Muscle layer of duodenum (tissue), 2 donors: Measurements from ENCODE around the gene PDZD4.
A peak's percentile ranks its signal among the peaks of the same experiment; 100 is the strongest.

Experiments
- H3K27ac ChIP-seq: one replicate; pipeline ENCODE4 v1.7.0; 2013; ENCODE audit warnings: mild to moderate bottlenecking, low read length
- H3K27me3 ChIP-seq: one replicate; pipeline ENCODE4 v1.7.0; 2013; ENCODE audit warnings: low read depth, mild to moderate bottlenecking, control low read depth, low read length
- H3K36me3 ChIP-seq, 2 donors: one replicate each; pipeline ENCODE4 v1.7.0; 2013; ENCODE audit warnings: low read length in 2 of 2, control low read depth in 1 of 2, mild to moderate bottlenecking in 1 of 2; ENCODE audit not compliant: insufficient read depth in 2 of 2, control insufficient read depth in 1 of 2
- H3K4me1 ChIP-seq, 2 donors: one replicate each; pipeline ENCODE4 v1.7.0; 2013; ENCODE audit warnings: low read length in 2 of 2, mild to moderate bottlenecking in 2 of 2, control low read depth in 1 of 2, moderate library complexity in 1 of 2; ENCODE audit not compliant: insufficient read depth in 2 of 2, control insufficient read depth in 1 of 2
- H3K4me3 ChIP-seq, 2 donors: one replicate each; pipeline ENCODE4 v1.7.0; 2013; ENCODE audit warnings: low read length in 2 of 2, low read depth in 1 of 2, mild to moderate bottlenecking in 1 of 2
- H3K9me3 ChIP-seq, 2 donors: one replicate each; pipeline ENCODE4 v1.7.0; 2013; ENCODE audit warnings: low read length in 2 of 2, control low read depth in 1 of 2, mild to moderate bottlenecking in 1 of 2; ENCODE audit not compliant: control insufficient read depth in 1 of 2
- donor health status: healthy.

The PDZD4 gene, protein sequence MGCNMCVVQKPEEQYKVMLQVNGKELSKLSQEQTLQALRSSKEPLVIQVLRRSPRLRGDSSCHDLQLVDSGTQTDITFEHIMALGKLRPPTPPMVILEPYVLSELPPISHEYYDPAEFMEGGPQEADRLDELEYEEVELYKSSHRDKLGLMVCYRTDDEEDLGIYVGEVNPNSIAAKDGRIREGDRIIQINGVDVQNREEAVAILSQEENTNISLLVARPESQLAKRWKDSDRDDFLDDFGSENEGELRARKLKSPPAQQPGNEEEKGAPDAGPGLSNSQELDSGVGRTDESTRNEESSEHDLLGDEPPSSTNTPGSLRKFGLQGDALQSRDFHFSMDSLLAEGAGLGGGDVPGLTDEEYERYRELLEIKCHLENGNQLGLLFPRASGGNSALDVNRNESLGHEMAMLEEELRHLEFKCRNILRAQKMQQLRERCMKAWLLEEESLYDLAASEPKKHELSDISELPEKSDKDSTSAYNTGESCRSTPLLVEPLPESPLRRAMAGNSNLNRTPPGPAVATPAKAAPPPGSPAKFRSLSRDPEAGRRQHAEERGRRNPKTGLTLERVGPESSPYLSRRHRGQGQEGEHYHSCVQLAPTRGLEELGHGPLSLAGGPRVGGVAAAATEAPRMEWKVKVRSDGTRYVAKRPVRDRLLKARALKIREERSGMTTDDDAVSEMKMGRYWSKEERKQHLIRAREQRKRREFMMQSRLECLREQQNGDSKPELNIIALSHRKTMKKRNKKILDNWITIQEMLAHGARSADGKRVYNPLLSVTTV

DNA sequence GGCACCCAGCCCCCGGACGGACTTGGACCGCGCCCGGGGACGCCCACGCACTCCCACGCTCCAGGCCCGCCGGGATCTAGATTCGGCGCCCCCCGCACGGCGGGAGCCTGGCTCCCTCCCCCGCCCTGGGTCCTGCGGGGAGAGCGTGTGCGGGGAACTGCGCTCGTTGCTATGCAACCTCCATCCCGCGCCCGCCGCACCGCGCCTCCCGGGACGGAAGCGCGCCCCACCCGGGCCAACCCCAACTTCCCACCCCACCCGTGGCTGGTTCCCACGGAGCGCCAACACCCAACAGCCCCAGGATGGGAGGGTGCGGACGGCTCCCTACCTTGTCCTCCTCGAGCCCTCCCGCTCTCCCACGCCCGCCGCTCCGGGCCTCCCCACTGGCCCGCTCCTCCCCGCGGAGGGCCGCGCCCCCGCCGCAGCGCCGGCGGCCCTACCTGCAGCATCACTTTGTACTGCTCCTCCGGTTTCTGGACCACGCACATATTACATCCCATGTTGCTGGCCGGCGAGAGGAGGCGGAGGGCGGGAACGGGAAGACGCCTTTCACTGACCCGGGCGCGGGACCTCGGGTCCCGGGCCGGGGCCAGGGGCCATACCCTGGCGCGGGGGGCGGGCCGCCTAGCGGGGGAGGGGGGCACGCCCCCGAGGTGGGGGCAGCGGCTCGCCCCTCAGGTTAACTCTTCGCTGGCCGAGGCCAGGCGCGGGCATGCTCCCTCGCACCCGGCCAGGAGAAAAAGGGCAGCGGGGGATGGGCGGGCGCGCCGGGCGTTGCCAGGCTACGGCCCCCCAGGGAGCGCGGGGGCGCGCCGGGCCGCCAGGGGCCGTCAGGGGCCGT lies at the start of gene PDZD4:
PDZD4 (minus strand) TSS at position 746 of the 841 bp plus-strand sequence; CDS start at position 500, 246 bp downstream.
- Histone ChIP-seq H3K27me3 (peaks cover 4% of the 10 kb centered on the region), H3K9me3 (no peaks in the 10 kb centered on the region), H3K4me3 (peak within 1 kb of the TSS in 1 of 2 donors; percentile 64), H3K27ac (no peak within 1 kb of the TSS), H3K36me3 (no peaks in the 10 kb centered on the region), H3K4me1 (peaks cover 0 to 20% of the 10 kb centered on the region in 2 donors)

GRCh38 chrX:153879741-153880439 lies 49.5 kb upstream of the PDZD4 start:
- Histone ChIP-seq H3K4me3 (no peak overlapping the region), H3K27me3 (peaks cover 6% of the 10 kb centered on the region), H3K27ac (no peak overlapping the region), H3K9me3 (no peaks in the 10 kb centered on the region), H3K36me3 (no peaks in the 10 kb centered on the region), H3K4me1 (no peaks in the 10 kb centered on the region)

GRCh38 chrX:153878969-153879653 lies 48.8 kb upstream of the PDZD4 start:
- H3K4me3 ChIP-seq: no peak overlapping the region
- no peaks in the 10 kb centered on the region for H3K36me3 ChIP-seq
- no peaks in the 10 kb centered on the region for H3K4me1 ChIP-seq
- no peaks in the 10 kb centered on the region for H3K27me3 ChIP-seq
- no peak overlapping the region for H3K27ac ChIP-seq
- H3K9me3 ChIP-seq: no peaks in the 10 kb centered on the region

- Histone ChIP-seq H3K4me1 (no peaks in the 10 kb centered on the region), H3K27me3 (no peaks in the 10 kb centered on the region), H3K4me3 (no peak overlapping the region), H3K36me3 (no peaks in the 10 kb centered on the region), H3K9me3 (no peaks in the 10 kb centered on the region), H3K27ac (no peak overlapping the region)
Observed at GRCh38 chrX:153878345-153878744, 48.0 kb upstream of the PDZD4 start.

GRCh38 chrX:153877571-153878261 lies 47.4 kb upstream of the PDZD4 start:
- H3K36me3 ChIP-seq: no peaks in the 10 kb centered on the region
- H3K27me3 ChIP-seq: no peaks in the 10 kb centered on the region
- no peak overlapping the region for H3K4me3 ChIP-seq
- H3K9me3 ChIP-seq: no peaks in the 10 kb centered on the region
- no peak overlapping the region for H3K27ac ChIP-seq
- H3K4me1 ChIP-seq: no peaks in the 10 kb centered on the region

GRCh38 chrX:153876112-153876491 lies 45.8 kb upstream of the PDZD4 start:
- H3K27me3 ChIP-seq: no peaks in the 10 kb centered on the region
- H3K9me3 ChIP-seq: no peaks in the 10 kb centered on the region
- H3K4me3 ChIP-seq: no peak overlapping the region
- no peaks in the 10 kb centered on the region for H3K4me1 ChIP-seq
- H3K27ac ChIP-seq: no peak overlapping the region
- no peaks in the 10 kb centered on the region for H3K36me3 ChIP-seq

DNA sequence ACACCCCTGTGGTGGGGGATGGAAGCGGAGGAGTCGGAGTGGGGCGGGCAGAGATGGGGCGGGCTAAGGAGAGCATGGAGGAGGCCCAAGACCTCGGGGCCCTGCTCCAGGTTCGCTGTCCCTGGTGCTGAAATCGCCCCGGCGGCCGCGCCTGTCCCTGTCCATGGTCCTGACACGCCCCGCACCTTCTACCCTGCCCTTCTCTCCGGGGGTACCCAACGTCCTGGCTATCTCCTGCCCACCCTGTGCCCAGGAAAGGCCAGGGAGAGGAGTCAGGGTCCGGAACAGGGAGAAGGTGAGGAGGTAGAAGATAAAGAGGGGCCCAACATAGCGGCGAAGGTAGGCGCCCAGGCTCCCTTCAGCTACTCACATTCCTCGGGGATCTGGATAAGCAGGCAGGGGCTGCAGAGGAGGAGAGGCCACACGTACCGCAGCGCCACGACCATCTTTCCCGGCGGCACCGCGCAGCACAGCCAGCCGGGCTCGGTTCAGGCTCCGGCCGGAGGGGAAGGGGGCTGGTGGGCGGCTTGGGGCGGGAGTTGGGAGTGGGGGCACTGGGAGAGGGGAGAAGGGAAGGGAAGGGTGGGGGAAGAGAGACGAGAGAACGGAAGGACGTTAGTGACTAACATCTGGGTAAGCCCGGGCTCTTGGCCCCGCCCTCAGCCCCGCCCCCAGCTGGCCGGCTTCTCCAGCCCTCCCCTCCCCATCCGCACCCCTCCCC lies 45.2 kb upstream of the PDZD4 start:
- Histone ChIP-seq H3K27ac (no peak overlapping the region), H3K36me3 (no peaks in the 10 kb centered on the region), H3K27me3 (no peaks in the 10 kb centered on the region), H3K4me1 (no peaks in the 10 kb centered on the region), H3K4me3 (no peak overlapping the region), H3K9me3 (no peaks in the 10 kb centered on the region)

DNA sequence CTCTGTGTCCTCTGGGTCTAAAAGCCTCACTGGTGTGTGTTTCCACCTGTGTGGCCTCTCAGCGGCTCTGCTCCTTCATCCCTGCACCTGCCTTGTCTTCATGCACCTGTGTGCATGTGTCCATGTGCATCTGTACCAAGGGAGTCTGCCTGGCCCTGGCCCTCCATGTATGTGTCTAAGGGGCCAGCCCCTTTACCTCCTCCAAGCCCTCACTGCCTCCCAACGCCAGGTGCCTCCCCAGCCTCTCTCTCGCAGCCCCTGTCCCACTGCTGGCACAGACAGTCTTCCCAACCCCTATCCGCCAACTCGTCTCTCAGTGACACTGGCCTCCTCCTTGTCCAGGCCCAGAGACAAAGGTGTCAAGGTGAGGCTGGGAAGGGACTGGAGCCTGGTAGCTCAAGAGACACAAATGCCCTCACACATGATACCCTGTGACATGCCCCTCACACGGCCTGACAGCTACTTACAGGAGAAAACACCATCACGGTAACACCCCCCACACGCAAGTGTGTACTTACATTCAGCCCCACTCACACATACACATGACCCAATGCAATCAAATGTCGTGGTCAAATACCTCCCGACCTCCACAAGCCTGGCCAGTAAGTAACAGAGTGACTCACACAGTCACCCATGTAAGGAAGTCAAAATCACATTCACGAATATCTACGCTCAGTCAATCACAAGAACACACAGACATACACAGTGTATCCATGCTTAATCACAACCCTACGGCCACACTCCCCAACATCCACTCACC lies 44.2 kb upstream of the PDZD4 start:
- H3K36me3 ChIP-seq: no peaks in the 10 kb centered on the region
- no peak overlapping the region for H3K4me3 ChIP-seq
- no peaks in the 10 kb centered on the region for H3K27me3 ChIP-seq
- H3K4me1 ChIP-seq: no peaks in the 10 kb centered on the region
- no peaks in the 10 kb centered on the region for H3K9me3 ChIP-seq
- no peak overlapping the region for H3K27ac ChIP-seq

DNA sequence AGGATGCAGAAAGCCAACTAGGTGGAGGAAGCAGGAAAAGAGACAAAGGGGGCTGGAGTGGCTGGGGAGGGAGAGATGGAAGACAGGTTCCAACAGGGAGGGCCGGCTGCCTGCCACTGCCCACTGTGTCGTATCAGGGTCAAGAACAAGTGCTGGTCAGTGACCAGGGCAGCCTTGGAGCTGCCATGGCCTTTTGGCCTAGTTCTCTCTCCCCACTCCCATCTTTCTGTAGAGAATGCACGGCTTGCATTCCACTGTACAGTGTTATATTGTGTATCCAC lies 43.7 kb upstream of the PDZD4 start:
- H3K36me3 ChIP-seq: no peaks in the 10 kb centered on the region

More for the DNA sequence above, 43.7 kb upstream of the PDZD4 start:
- no peaks in the 10 kb centered on the region for H3K4me1 ChIP-seq
- H3K27me3 ChIP-seq: no peaks in the 10 kb centered on the region
- no peak overlapping the region for H3K27ac ChIP-seq
- no peaks in the 10 kb centered on the region for H3K9me3 ChIP-seq
- no peak overlapping the region for H3K4me3 ChIP-seq
